BJ (cell line): ENCODE data around the gene PRKG2. TPM values are rescaled to one million over a fixed set of nuclear protein-coding genes. Genes with fewer than 3 reads are reported as not detected.

ENCODE experiments used
- CTCF ChIA-PET: fragments of 350-600 bp; formaldehyde crosslinking; extraction: SDS; loops from one replicate; lab custom pipeline; 2021; ENCODE audit warnings: antibody characterized with exemption, inconsistent platforms; lab: Yijun Ruan, JAX
- POLR2A ChIA-PET: fragments of 300-600 bp; sonication (Branson Sonifier 250); formaldehyde crosslinking; extraction: SDS; loops from one replicate; lab custom pipeline; 2021; ENCODE audit warnings: antibody characterized with exemption; lab: Charles Lee
- DNase-seq: peaks from one replicate; pipeline ENCODE4 v3.0.0-alpha.2; 2011; ENCODE audit warnings: low read depth
- H3K27me3 ChIP-seq: 2 replicates; pipeline ENCODE4 v1.6.0; 2011; ENCODE audit warnings: low read length; ENCODE audit not compliant: control insufficient read depth, insufficient read depth
- H3K36me3 ChIP-seq: 2 replicates; pipeline ENCODE4 v1.5.1; 2011; ENCODE audit warnings: low read length; ENCODE audit not compliant: control insufficient read depth, insufficient read depth
- H3K4me3 ChIP-seq: 2 replicates; pipeline ENCODE4 v1.5.1; 2011; ENCODE audit warnings: low read depth, mild to moderate bottlenecking, control low read depth, low read length
- polyA plus RNA-seq: library from polyadenylated mRNA; depleted of rRNA; stranded (reverse); fragments of >200 nt; gene quantifications from 2 replicates; pipeline ENCODE4 v1.2.3, GENCODE V29; 2011
- TF ChIP-seq, protein P1 (sequence below): IDR thresholded peaks from 2 replicates; pipeline ENCODE4 v1.5.1; 2011; ENCODE audit warnings: low read depth, mild to moderate bottlenecking, control low read depth, inconsistent platforms, low read length, moderate library complexity; ENCODE audit not compliant: insufficient read depth

PRKG2 gene
- polyA plus RNA-seq, 1 experiment = 0.16 TPM

GRCh38 chr4:81257021-81257420, 42.0 kb upstream of the PRKG2 start:
- Histone ChIP-seq H3K27me3 (no peaks in the 10 kb centered on the region), H3K4me3 (no peak overlapping the region), H3K36me3 (no peaks in the 10 kb centered on the region)
- DNase-seq = no peak
- TF ChIP-seq, protein P1, sequence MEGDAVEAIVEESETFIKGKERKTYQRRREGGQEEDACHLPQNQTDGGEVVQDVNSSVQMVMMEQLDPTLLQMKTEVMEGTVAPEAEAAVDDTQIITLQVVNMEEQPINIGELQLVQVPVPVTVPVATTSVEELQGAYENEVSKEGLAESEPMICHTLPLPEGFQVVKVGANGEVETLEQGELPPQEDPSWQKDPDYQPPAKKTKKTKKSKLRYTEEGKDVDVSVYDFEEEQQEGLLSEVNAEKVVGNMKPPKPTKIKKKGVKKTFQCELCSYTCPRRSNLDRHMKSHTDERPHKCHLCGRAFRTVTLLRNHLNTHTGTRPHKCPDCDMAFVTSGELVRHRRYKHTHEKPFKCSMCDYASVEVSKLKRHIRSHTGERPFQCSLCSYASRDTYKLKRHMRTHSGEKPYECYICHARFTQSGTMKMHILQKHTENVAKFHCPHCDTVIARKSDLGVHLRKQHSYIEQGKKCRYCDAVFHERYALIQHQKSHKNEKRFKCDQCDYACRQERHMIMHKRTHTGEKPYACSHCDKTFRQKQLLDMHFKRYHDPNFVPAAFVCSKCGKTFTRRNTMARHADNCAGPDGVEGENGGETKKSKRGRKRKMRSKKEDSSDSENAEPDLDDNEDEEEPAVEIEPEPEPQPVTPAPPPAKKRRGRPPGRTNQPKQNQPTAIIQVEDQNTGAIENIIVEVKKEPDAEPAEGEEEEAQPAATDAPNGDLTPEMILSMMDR = no peak
- CTCF ChIA-PET = interaction anchor here (0.6 to 5.9 kb wide), 5 partner anchors 14 to 187 kb away, joined by 3 to 19 read pairs (median 11); no protein-coding TSS in a partner anchor
- POLR2A ChIA-PET = no interaction called here

DNA sequence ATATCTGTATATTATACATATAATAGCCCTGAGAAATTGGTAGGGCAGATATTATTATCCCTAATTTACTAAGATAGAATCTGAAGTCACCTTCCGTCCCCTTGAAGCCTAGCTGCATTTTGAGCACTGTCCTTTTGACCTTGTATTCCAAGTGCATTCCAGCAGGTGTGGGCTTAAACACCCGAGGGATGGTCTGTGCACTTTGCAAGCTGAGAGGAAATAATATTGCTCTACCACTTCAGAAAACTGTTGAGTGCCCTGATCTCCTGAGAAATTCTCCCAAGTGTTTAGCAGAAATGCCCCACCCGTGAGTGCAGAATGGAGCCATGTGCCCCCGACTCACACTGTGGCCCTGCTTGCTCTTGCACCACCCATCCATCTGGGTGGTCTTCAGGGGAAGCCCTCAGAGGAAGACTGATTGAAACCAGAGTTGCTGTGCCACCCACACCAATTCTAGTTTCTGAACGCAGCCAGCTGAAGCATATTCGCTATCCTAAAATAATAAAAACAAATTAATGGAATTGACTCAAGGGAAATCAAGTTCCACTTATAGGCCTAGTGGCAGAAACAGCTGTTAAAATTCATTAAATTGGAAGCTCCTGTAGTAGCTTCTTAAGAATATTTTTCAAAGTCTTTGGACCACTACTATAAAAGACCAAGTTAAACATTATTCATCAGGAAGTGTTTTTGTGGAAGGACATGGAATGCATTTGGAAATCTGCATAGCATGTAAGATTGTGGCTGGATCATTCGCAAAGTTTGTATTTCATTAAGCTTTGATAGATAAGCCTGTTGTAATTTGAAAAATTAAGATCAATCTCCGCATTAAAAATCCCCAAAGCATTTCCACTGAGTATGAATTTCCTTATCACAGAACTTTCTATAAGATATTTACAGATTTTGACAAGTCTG, 41.3 kb upstream of the PRKG2 start:
- no peak for DNase-seq
- ChIA-PET POLR2A (interaction anchor here (1.2 kb wide), 1 partner anchor 49 kb away, joined by 4 read pairs; no protein-coding TSS in a partner anchor), CTCF (interaction anchor here (0.6 to 5.9 kb wide), 6 partner anchors 15 to 1173 kb away, joined by 3 to 19 read pairs (median 7); no protein-coding TSS in a partner anchor)
- TF ChIP-seq, protein P1 = no peak
- Histone ChIP-seq H3K27me3 (no peaks in the 10 kb centered on the region), H3K4me3 (no peak overlapping the region), H3K36me3 (no peaks in the 10 kb centered on the region)

DNA sequence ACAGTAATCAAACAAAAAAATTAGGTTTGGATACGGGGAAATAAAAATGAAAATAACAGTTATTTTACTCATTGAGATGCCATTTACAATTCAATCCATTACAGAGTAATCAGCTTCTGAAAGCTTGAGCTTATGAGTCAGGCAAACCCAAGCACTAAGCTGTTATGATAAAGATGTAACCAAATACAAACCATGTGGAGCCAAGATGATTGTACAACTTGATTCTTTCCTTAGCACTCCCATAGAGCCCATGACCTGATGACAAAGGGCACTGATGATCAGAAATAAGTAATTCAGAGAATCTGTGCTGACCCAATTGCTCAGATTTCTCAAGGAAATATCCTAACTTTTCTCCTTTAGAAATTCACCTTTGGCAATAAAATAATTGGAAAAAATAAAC, 40.5 kb upstream of the PRKG2 start:
- ChIA-PET POLR2A (interaction anchor here (1.2 kb wide), 1 partner anchor 48 kb away, joined by 4 read pairs; no protein-coding TSS in a partner anchor), CTCF (interaction anchor here (1.2 to 5.9 kb wide), 4 partner anchors 96 to 1174 kb away, joined by 3 to 19 read pairs (median 12); no protein-coding TSS in a partner anchor)
- H3K4me3 ChIP-seq = no peak overlapping the region
- TF ChIP-seq, protein P1 = no peak
- H3K27me3 ChIP-seq = no peaks in the 10 kb centered on the region
- no peaks in the 10 kb centered on the region for H3K36me3 ChIP-seq
- DNase-seq = peak; percentile 50

DNA sequence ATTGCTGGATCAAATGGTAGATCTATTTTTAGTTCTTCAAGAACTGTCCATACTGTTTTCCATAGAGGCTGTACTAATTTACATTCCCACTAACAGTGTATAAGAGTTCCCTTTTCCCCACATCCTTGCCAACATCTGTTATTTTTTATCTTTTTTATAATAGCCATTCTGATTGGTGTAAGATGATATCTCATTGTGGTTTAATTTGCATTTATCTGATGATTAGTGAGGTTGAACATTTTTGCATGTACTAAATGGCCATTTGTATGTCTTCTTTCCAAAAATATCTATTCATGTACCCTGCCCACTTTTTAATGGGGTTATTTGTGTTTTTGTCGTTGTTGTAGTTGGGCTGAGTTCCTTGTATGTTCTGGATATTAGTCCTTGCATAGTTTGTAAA, 35.4 kb upstream of the PRKG2 start:
- ChIA-PET POLR2A (no interaction called here), CTCF (no interaction called here)
- H3K4me3 ChIP-seq = no peak overlapping the region
- H3K27me3 ChIP-seq = no peaks in the 10 kb centered on the region
- TF ChIP-seq, protein P1 = no peak
- H3K36me3 ChIP-seq = no peaks in the 10 kb centered on the region
- no peak for DNase-seq
